Cardiac septum (tissue), 1 donor: ENCODE data around the gene TBRG4. TPM values are rescaled to one million over a fixed set of nuclear protein-coding genes. Genes with fewer than 3 reads are reported as not detected.

Experiments used
- total RNA-seq: library from RNA; stranded (reverse); fragmentation: NEBNext Ultra II Directional; extraction: Animal tissue kit (Norgen Biotek cat#: 25700); gene quantifications from one replicate; pipeline ENCODE4 v1.2.1, GENCODE V29; 2021
- donor health status: DM: no; HTN: no; CAD: no.

The TBRG4 gene
- total RNA-seq, 1 donor from 2014 or later = 61.4 TPM

Other genes starting within 250 kb of the TBRG4 start
- gene PURB, start 226.2 kb downstream of the TBRG4 start, total RNA-seq = 19.1 TPM
- 2.4 TPM for gene MYO1G, start 132.7 kb downstream of the TBRG4 start, total RNA-seq
- gene CCM2, start 111.5 kb downstream of the TBRG4 start, total RNA-seq = 35.3 TPM
- gene NACAD, start 22.7 kb downstream of the TBRG4 start, total RNA-seq = 5.3 TPM
- gene RAMP3, start 46.1 kb upstream of the TBRG4 start, total RNA-seq = 52.5 TPM